CD4-positive, alpha-beta T cell treated with Interferon gamma for 1 hour (primary cell): ENCODE measurements around the gene ZNF618.
A peak's percentile ranks its signal among the peaks of the same experiment; 100 is the strongest.

Source experiments
- DNase-seq: peaks from one replicate; pipeline ENCODE4 v3.0.0-alpha.2; 2020

The ZNF618 gene

GRCh38 chr9:114048533-114049415, 172.7 kb downstream of the ZNF618 start:
- DNase-seq = no peak

GRCh38 chr9:114049441-114050225, 173.5 kb downstream of the ZNF618 start:
- no peak for DNase-seq

- no peak for DNase-seq
Observed at GRCh38 chr9:114050226-114050568, 174.1 kb downstream of the ZNF618 start.

- DNase-seq = no peak
Observed at GRCh38 chr9:114050646-114051045, 174.5 kb downstream of the ZNF618 start.

GRCh38 chr9:114051281-114051680, 175.2 kb downstream of the ZNF618 start:
- DNase-seq = no peak

GRCh38 chr9:114051706-114052105, 175.6 kb downstream of the ZNF618 start:
- no peak for DNase-seq

GRCh38 chr9:114053246-114054005, 177.3 kb downstream of the ZNF618 start:
- DNase-seq = no peak

GRCh38 chr9:114054191-114054690, 178.1 kb downstream of the ZNF618 start:
- DNase-seq = no peak

GRCh38 chr9:114055061-114055460, 179.0 kb downstream of the ZNF618 start:
- no peak for DNase-seq

GRCh38 chr9:114055894-114056293, 179.8 kb downstream of the ZNF618 start:
- DNase-seq = no peak

- no peak for DNase-seq
Observed at GRCh38 chr9:114056527-114056926, 180.4 kb downstream of the ZNF618 start.

GRCh38 chr9:114057161-114057885, 181.2 kb downstream of the ZNF618 start:
- no peak for DNase-seq

GRCh38 chr9:114058688-114059046, 182.6 kb downstream of the ZNF618 start:
- DNase-seq = no peak

GRCh38 chr9:114059047-114059803, 183.1 kb downstream of the ZNF618 start:
- no peak for DNase-seq

GRCh38 chr9:114060070-114060469, 184.0 kb downstream of the ZNF618 start:
- no peak for DNase-seq

GRCh38 chr9:114060711-114061110, 184.6 kb downstream of the ZNF618 start:
- no peak for DNase-seq

- DNase-seq = no peak
Observed at GRCh38 chr9:114061292-114061691, 185.2 kb downstream of the ZNF618 start.

GRCh38 chr9:114061830-114062474, 185.8 kb downstream of the ZNF618 start:
- DNase-seq = peak; percentile 11

GRCh38 chr9:114065304-114065703, 189.2 kb downstream of the ZNF618 start:
- DNase-seq = no peak

GRCh38 chr9:114069476-114070187, 193.5 kb downstream of the ZNF618 start:
- DNase-seq = no peak
